ENCODE results near the gene FNDC3B.

The FNDC3B gene

DNA sequence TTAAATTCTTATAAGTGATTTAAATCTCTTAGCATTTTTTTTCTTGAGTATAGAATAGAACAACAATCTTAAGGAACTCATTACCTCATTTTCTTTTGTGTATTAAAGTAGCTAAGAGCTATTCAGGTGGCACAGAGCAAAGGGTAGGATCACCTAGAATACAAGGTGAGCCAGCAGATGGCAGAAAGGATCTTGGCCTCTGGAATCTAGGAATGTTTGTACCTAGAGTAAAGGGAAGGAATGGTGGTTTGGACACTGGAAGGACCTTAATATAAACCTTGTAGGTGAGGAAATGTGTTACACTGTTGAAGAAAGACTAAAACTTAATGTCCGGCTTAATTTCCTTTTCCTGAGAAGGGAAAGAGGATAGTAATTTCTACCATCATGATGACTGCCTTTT is 319.9 kb downstream of the FNDC3B start:
- no peak for TF ChIP-seq GATA3 (IDR thresholded peaks at IDR 0.05; ENCODE audit: low read depth, low read length)
- no peak for TF ChIP-seq GATA2 (IDR thresholded peaks at IDR 0.05; ENCODE audit: low read depth, low read length)

DNA sequence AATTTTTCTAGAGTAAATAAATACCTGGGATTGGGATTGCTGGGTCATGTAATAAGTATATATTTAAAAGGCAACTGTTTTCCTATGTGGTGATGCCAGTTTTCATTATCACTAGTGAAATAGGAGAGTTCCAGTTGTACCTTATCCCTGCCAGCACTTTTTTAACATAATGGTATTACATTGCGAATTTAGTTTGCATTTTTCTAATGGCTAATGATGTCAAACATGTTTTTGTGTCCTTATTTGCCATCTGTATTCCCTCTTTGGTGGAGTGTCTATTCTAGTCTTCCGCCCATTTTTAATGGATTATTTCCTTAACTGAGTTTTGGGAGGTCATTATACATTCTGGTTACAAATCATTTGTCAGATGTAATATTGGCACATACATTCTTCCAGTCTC is 320.6 kb downstream of the FNDC3B start:
- TF ChIP-seq GATA2 (IDR thresholded peaks at IDR 0.05; ENCODE audit: low read depth, low read length): no peak
- TF ChIP-seq GATA3 (IDR thresholded peaks at IDR 0.05; ENCODE audit: low read depth, low read length): no peak

GRCh38 chr3:172362583-172362982 is 323.2 kb downstream of the FNDC3B start:
- TF ChIP-seq GATA3 (IDR thresholded peaks at IDR 0.05; ENCODE audit: low read depth, low read length) (no peak), GATA2 (IDR thresholded peaks at IDR 0.05; ENCODE audit: low read depth, low read length) (no peak)

- TF ChIP-seq GATA2 (IDR thresholded peaks at IDR 0.05; ENCODE audit: low read depth, low read length): no peak
- no peak for TF ChIP-seq GATA3 (IDR thresholded peaks at IDR 0.05; ENCODE audit: low read depth, low read length)
These were observed 325.1 kb downstream of the FNDC3B start for GRCh38 chr3:172364374-172365027.

- TF ChIP-seq GATA2 (IDR thresholded peaks at IDR 0.05; ENCODE audit: low read depth, low read length): no peak
- TF ChIP-seq GATA3 (IDR thresholded peaks at IDR 0.05; ENCODE audit: low read depth, low read length): no peak
These were observed 325.7 kb downstream of the FNDC3B start for GRCh38 chr3:172365028-172365567.

DNA sequence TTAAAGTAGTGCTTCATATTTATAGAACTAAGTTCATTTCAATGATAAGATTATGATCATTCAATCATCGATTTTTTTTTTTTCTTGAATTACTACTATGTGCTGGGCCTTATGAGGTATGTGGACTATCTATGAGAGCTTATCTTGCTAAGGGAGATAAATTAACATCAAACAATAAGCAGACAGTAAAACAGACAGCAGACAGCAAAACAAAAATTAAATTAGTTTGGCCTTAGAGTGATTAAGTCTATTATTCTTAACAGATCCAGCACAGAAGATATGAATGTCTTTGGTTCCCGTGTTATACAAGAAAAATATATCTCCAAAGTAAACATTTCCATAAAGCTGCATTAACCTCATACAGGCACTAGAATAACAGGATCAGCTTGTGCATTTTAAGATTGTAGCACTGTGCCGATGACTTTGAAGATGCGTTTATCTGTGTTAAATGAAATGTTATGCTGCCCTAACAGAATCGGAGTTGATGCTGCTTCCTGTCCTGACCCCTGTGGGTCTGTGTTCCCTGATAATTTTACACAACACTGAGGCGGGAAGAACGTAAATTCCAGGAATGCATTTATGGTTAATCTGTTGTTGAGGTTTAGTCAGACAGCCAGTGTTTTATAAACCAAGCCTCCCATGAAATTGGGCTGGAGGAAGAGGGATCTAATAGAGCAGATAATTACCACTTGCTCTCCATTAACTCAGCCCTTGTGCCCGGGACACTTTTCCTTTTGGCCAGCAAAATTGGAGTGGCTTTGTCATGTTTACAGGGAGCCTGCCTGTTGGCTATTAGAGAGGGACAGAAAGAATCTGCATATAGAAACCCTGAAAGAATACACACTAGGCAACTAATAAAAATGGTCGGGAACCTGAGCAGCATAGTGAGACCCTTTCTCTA is 328.1 kb downstream of the FNDC3B start:
- TF ChIP-seq GATA2 (IDR thresholded peaks at IDR 0.05; ENCODE audit: low read depth, low read length): no peak; the same call in 1 of the 2 replicates
- peak; percentile 81 for TF ChIP-seq GATA3 (IDR thresholded peaks at IDR 0.05; ENCODE audit: low read depth, low read length)

- TF ChIP-seq GATA2 (IDR thresholded peaks at IDR 0.05; ENCODE audit: low read depth, low read length): no peak
- no peak for TF ChIP-seq GATA3 (IDR thresholded peaks at IDR 0.05; ENCODE audit: low read depth, low read length)
These were observed 330.3 kb downstream of the FNDC3B start for GRCh38 chr3:172369590-172370259.

- TF ChIP-seq GATA3 (IDR thresholded peaks at IDR 0.05; ENCODE audit: low read depth, low read length): no peak
- no peak for TF ChIP-seq GATA2 (IDR thresholded peaks at IDR 0.05; ENCODE audit: low read depth, low read length)
These were observed 331.0 kb downstream of the FNDC3B start for GRCh38 chr3:172370419-172370818.

GRCh38 chr3:172371544-172371943 is 332.2 kb downstream of the FNDC3B start:
- TF ChIP-seq GATA3 (IDR thresholded peaks at IDR 0.05; ENCODE audit: low read depth, low read length) (no peak), GATA2 (IDR thresholded peaks at IDR 0.05; ENCODE audit: low read depth, low read length) (no peak)

GRCh38 chr3:172372895-172373294 is 333.5 kb downstream of the FNDC3B start:
- TF ChIP-seq GATA2 (IDR thresholded peaks at IDR 0.05; ENCODE audit: low read depth, low read length) (no peak), GATA3 (IDR thresholded peaks at IDR 0.05; ENCODE audit: low read depth, low read length) (no peak)

DNA sequence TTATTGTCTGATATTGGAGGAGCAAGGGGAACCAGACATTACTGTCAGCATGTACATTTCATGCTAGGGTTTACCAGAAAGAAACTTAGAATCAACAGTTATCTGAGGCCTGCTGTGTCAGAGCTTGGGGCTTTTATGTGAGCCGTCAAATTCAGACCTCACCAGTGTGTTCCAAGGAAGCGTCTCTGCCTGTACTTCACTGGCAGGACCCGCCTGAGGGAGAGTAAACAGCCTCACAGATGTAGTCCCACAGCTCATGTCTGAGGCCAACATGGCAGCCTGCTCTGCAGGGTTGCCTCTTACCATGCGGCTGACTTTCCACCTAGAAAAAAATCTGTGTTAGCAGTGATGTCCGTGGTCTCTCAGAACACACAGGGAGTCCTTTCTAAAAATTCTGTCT is 334.5 kb downstream of the FNDC3B start:
- TF ChIP-seq GATA3 (IDR thresholded peaks at IDR 0.05; ENCODE audit: low read depth, low read length): no peak
- no peak for TF ChIP-seq GATA2 (IDR thresholded peaks at IDR 0.05; ENCODE audit: low read depth, low read length)

GRCh38 chr3:172375206-172375850 is 335.9 kb downstream of the FNDC3B start:
- TF ChIP-seq GATA3 (IDR thresholded peaks at IDR 0.05; ENCODE audit: low read depth, low read length) (no peak), GATA2 (IDR thresholded peaks at IDR 0.05; ENCODE audit: low read depth, low read length) (no peak)

- TF ChIP-seq GATA3 (IDR thresholded peaks at IDR 0.05; ENCODE audit: low read depth, low read length) (no peak), GATA2 (IDR thresholded peaks at IDR 0.05; ENCODE audit: low read depth, low read length) (no peak)
These were observed 337.0 kb downstream of the FNDC3B start for GRCh38 chr3:172376402-172376801.

GRCh38 chr3:172376881-172377280 is 337.5 kb downstream of the FNDC3B start:
- no peak for TF ChIP-seq GATA3 (IDR thresholded peaks at IDR 0.05; ENCODE audit: low read depth, low read length)
- TF ChIP-seq GATA2 (IDR thresholded peaks at IDR 0.05; ENCODE audit: low read depth, low read length): no peak
